Astrocyte (in vitro differentiated cells and primary cell): ENCODE data around the gene P2RX4. TPM values are rescaled to one million over a fixed set of nuclear protein-coding genes. Genes with fewer than 3 reads are reported as not detected.
"Not testable (repeated sequence)": the region's sequence is repeated elsewhere in the genome, so short reads cannot be mapped to it uniquely, and the experiment has no call there.

Experiments
- DNase-seq: peaks from one replicate; pipeline ENCODE4 v3.0.0-alpha.2; 2010; ENCODE audit warnings: low read depth
- FAIRE-seq: peaks from 2 replicates; lab custom pipeline; 2011; peaks lifted over from hg19 to GRCh38; lab: Jason Lieb, UNC
- H2AFZ ChIP-seq: 2 replicates; pipeline ENCODE4 v1.6.0; 2012; ENCODE audit warnings: low read depth, low read length, inconsistent platforms
- H3K27ac ChIP-seq: 2 replicates; pipeline ENCODE4 v1.5.1; 2011; ENCODE audit warnings: low read depth, low read length, inconsistent platforms
- H3K27me3 ChIP-seq: 2 replicates; pipeline ENCODE4 v1.6.0; 2011; ENCODE audit warnings: low read length, inconsistent platforms; ENCODE audit not compliant: insufficient read depth
- H3K36me3 ChIP-seq: 2 replicates; pipeline ENCODE4 v1.5.1; 2011; ENCODE audit warnings: low read length, inconsistent platforms; ENCODE audit not compliant: insufficient read depth
- H3K4me1 ChIP-seq: 2 replicates; pipeline ENCODE4 v1.5.1; 2011; ENCODE audit warnings: low read length, inconsistent platforms; ENCODE audit not compliant: insufficient read depth
- H3K4me2 ChIP-seq: 2 replicates; pipeline ENCODE4 v1.6.0; 2012; ENCODE audit warnings: low read length, inconsistent platforms
- H3K4me3 ChIP-seq: 2 replicates; pipeline ENCODE4 v1.5.1; 2011; ENCODE audit warnings: low read depth, mild to moderate bottlenecking, low read length, inconsistent platforms; ENCODE audit not compliant: insufficient read depth
- H3K79me2 ChIP-seq: 2 replicates; pipeline ENCODE4 v1.6.0; 2012; ENCODE audit warnings: mild to moderate bottlenecking, low read length, inconsistent platforms; ENCODE audit not compliant: insufficient read depth
- H3K9ac ChIP-seq: 2 replicates; pipeline ENCODE4 v1.6.0; 2012; ENCODE audit warnings: mild to moderate bottlenecking, low read length, inconsistent platforms
- H3K9me3 ChIP-seq: 2 replicates; pipeline ENCODE4 v1.5.1; 2012; ENCODE audit warnings: low read depth, mild to moderate bottlenecking, low read length, inconsistent platforms; ENCODE audit not compliant: insufficient read depth
- H4K20me1 ChIP-seq: 2 replicates; pipeline ENCODE4 v1.6.0; 2012; ENCODE audit warnings: low read length, inconsistent platforms; ENCODE audit not compliant: insufficient read depth
- H3K27ac Mint-ChIP-seq: one replicate; pipeline ENCODE4 v1.8.0; 2021; ENCODE audit warnings: mild to moderate bottlenecking, mixed read lengths; ENCODE audit not compliant: unreplicated experiment
- H3K27me3 Mint-ChIP-seq: one replicate; pipeline ENCODE4 v1.8.0; 2021; ENCODE audit warnings: low read depth, mixed read lengths; ENCODE audit not compliant: unreplicated experiment
- H3K36me3 Mint-ChIP-seq: one replicate; pipeline ENCODE4 v1.8.0; 2021; ENCODE audit warnings: low read depth, mixed read lengths; ENCODE audit not compliant: unreplicated experiment
- H3K4me1 Mint-ChIP-seq: one replicate; pipeline ENCODE4 v1.8.0; 2021; ENCODE audit warnings: low read depth, mixed read lengths; ENCODE audit not compliant: unreplicated experiment
- H3K4me3 Mint-ChIP-seq: one replicate; pipeline ENCODE4 v1.8.0; 2021; ENCODE audit warnings: mild to moderate bottlenecking, moderate library complexity, mixed read lengths; ENCODE audit not compliant: unreplicated experiment
- H3K9me3 Mint-ChIP-seq: one replicate; pipeline ENCODE4 v1.8.0; 2021; ENCODE audit warnings: mild to moderate bottlenecking, mixed read lengths; ENCODE audit not compliant: unreplicated experiment
- EZH2 ChIP-seq: IDR thresholded peaks from 2 replicates; pipeline ENCODE4 v1.6.1; 2012; ENCODE audit warnings: mild to moderate bottlenecking, low read length, inconsistent platforms; ENCODE audit not compliant: insufficient read depth
- total RNA-seq: library from RNA; stranded (reverse); gene quantifications from 2 replicates; pipeline ENCODE4 v1.2.1, GENCODE V29; 2021
- TF ChIP-seq, protein P1 (sequence below): IDR thresholded peaks from 2 replicates; pipeline ENCODE4 v1.5.1; 2011; ENCODE audit warnings: low read depth, mild to moderate bottlenecking, inconsistent platforms, low read length, moderate library complexity; ENCODE audit not compliant: insufficient read depth

Gene P2RX4
- total RNA-seq, 1 donor from 2014 or later = 13.9 TPM

DNA sequence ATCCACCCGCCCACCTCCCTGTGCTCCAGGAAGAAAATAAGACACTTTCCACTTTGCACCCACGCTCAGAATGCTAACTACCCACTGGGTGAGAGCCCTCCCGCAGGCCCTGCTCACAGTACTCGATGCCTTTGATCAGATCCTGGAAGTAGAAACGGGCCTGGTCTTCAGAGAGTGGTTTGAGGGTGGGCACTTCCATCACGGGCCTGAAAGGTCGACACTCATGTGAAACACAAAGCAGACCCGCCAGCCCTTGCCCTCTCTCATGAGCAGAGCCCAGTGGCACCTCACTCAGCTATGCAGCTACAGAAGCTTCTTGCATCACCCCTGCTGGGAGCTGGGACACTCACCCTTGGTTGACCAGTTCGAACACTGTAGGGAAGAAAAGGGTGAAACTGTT is 45.5 kb downstream of the P2RX4 start:
- Histone ChIP-seq H3K27me3 (no peaks in the 10 kb centered on the region), H3K36me3 (peaks cover 7% of the 10 kb centered on the region), H4K20me1 (no peaks in the 10 kb centered on the region), H3K4me1 (no peaks in the 10 kb centered on the region), H3K27ac (no peak overlapping the region), H3K79me2 (no peaks in the 10 kb centered on the region), H3K4me2 (no peak overlapping the region), H3K9me3 (no peaks in the 10 kb centered on the region), H2AFZ (no peak overlapping the region), H3K4me3 (no peak overlapping the region), H3K9ac (no peak overlapping the region)
- FAIRE-seq (no peak), DNase-seq (no peak)
- Mint-ChIP-seq H3K4me1 (no peaks in the 10 kb centered on the region), H3K9me3 (no peaks in the 10 kb centered on the region), H3K27me3 (no peaks in the 10 kb centered on the region), H3K36me3 (peaks cover 35% of the 10 kb centered on the region), H3K4me3 (no peak overlapping the region), H3K27ac (no peak overlapping the region)
- TF ChIP-seq EZH2 = no peak

DNA sequence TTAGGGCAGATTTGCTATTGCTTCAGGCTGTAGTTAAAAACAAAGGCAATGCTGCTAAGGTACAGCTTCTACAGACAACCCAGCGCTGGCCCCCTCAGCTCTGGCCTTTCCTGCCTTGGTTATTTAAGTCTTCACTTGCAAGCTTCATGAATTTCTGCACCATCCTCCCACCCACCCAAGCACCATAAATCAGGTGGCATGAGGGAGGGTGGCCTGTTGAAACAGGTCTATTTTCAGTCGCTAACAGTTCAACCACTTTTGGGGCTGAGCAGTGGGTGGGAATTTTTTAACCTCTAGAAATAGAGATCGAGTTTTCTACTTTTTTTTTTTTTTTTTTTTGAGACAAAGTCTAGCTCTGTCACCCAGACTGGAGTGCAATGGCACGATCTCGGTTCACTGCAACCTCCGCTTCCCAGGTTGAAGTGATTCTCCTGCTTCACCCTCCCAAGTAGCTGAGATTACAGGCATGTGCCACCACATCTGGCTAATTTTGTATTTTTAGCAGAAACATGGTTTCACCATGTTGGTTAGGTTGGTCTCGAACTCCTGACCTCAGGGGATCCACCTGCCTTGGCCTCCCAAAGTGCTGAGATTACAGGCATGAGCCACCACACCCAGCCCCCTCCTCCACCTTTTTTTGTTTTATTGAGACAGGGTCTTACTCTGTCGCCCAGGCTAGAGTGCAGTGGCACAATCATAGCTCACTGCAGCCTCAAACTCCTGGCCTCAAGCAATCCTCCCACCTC is 47.9 kb downstream of the P2RX4 start:
- H3K27ac ChIP-seq, H3K79me2 ChIP-seq, H3K9me3 Mint-ChIP-seq, FAIRE-seq, H3K9me3 ChIP-seq, DNase-seq, H3K27me3 ChIP-seq, H3K4me1 Mint-ChIP-seq, H3K4me3 ChIP-seq, H3K27me3 Mint-ChIP-seq, H3K27ac Mint-ChIP-seq, H2AFZ ChIP-seq, H3K4me3 Mint-ChIP-seq, H4K20me1 ChIP-seq, H3K4me2 ChIP-seq, H3K4me1 ChIP-seq, H3K9ac ChIP-seq: not testable (repeated sequence)
- peaks cover 10% of the 10 kb centered on the region for H3K36me3 ChIP-seq
- H3K36me3 Mint-ChIP-seq = peaks cover 32% of the 10 kb centered on the region

DNA sequence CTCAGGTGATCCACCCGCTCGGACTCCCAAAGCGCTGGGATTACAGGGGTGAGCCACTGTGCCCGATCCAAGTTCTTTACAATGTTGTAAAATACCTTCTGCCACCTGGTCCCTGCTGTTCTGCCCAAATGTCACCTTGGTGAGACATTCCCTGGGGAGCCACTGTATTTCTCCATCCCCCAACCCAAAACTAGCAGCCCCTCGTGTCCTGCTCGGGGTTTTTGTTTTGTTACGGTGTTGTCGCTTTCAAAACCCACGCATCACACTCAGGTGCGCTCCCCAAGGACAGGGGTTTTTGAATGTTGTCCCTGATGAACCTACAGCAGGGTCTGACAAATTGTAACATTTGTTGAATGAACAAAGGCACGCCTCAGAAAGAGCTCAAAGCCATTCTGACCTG is 49.1 kb downstream of the P2RX4 start:
- peaks cover 21% of the 10 kb centered on the region for H3K36me3 Mint-ChIP-seq
- H3K4me1 Mint-ChIP-seq = no peaks in the 10 kb centered on the region
- no peaks in the 10 kb centered on the region for H4K20me1 ChIP-seq
- no peak overlapping the region for H3K4me2 ChIP-seq
- no peaks in the 10 kb centered on the region for H3K4me1 ChIP-seq
- no peak for FAIRE-seq
- DNase-seq = no peak
- peaks cover 3% of the 10 kb centered on the region for H3K36me3 ChIP-seq
- no peaks in the 10 kb centered on the region for H3K27me3 ChIP-seq
- H3K9ac ChIP-seq = no peak overlapping the region
- no peak overlapping the region for H3K27ac Mint-ChIP-seq
- H3K79me2 ChIP-seq = no peaks in the 10 kb centered on the region
- H3K27ac ChIP-seq = no peak overlapping the region
- H3K4me3 Mint-ChIP-seq = no peak overlapping the region
- no peak overlapping the region for H2AFZ ChIP-seq
- H3K4me3 ChIP-seq = no peak overlapping the region
- no peaks in the 10 kb centered on the region for H3K9me3 Mint-ChIP-seq
- TF ChIP-seq EZH2 = no peak
- TF ChIP-seq, protein P1, sequence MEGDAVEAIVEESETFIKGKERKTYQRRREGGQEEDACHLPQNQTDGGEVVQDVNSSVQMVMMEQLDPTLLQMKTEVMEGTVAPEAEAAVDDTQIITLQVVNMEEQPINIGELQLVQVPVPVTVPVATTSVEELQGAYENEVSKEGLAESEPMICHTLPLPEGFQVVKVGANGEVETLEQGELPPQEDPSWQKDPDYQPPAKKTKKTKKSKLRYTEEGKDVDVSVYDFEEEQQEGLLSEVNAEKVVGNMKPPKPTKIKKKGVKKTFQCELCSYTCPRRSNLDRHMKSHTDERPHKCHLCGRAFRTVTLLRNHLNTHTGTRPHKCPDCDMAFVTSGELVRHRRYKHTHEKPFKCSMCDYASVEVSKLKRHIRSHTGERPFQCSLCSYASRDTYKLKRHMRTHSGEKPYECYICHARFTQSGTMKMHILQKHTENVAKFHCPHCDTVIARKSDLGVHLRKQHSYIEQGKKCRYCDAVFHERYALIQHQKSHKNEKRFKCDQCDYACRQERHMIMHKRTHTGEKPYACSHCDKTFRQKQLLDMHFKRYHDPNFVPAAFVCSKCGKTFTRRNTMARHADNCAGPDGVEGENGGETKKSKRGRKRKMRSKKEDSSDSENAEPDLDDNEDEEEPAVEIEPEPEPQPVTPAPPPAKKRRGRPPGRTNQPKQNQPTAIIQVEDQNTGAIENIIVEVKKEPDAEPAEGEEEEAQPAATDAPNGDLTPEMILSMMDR = no peak
- no peaks in the 10 kb centered on the region for H3K9me3 ChIP-seq
- H3K27me3 Mint-ChIP-seq = no peaks in the 10 kb centered on the region
